B cell (primary cell): Measurements from ENCODE around the gene DPH1. TPM values are rescaled to one million over a fixed set of nuclear protein-coding genes. Genes with fewer than 3 reads are reported as not detected.
A peak's percentile ranks its signal among the peaks of the same experiment; 100 is the strongest.

Experiments used
- ATAC-seq: fragments of 200-7000 bp; cut with Tn5 transposase; one replicate; pipeline ENCODE4 v1.10.0; 2021; ENCODE audit warnings: low read depth, mild to moderate bottlenecking, moderate number of reproducible peaks, moderate library complexity
- CTCF ChIA-PET: fragments of 350-600 bp; sonication (Branson Sonifier 250); formaldehyde crosslinking; loops from one replicate; lab custom pipeline; 2021; ENCODE audit warnings: antibody characterized with exemption, inconsistent platforms; lab: Charles Lee
- POLR2A ChIA-PET: fragments of 350-600 bp; sonication (Branson Sonifier 250); formaldehyde crosslinking; loops from one replicate; lab custom pipeline; 2021; ENCODE audit warnings: antibody characterized with exemption; lab: Charles Lee
- DNase-seq: peaks from one replicate; pipeline ENCODE4 v3.0.0; 2013
- H2AFZ ChIP-seq: 2 replicates; pipeline ENCODE4 v1.6.1; 2012; ENCODE audit warnings: mild to moderate bottlenecking, low read depth, low read length; ENCODE audit not compliant: insufficient read depth, poor library complexity, severe bottlenecking
- H3K27ac ChIP-seq, 2 donors: 1 replicate in 1 of 2; 2 replicates in 1 of 2; pipeline ENCODE4 v1.5.1; 2012 to 2013; ENCODE audit warnings: low read length in 2 of 2, mild to moderate bottlenecking in 2 of 2, moderate library complexity in 1 of 2
- H3K27me3 ChIP-seq, 4 experiments: fragments of 200-600 bp in 1 of 4; sonication (generic) in 1 of 4; replicated peaks in 1 of 4; 1 replicate in 2 of 4; 2 replicates in 2 of 4; pipeline versions ENCODE4 v1.6.1 to v1.7.0; 2013 to 2016; ENCODE audit warnings: low read length in 3 of 4, mild to moderate bottlenecking in 2 of 4, mixed read lengths in 1 of 4, moderate library complexity in 1 of 4; ENCODE audit not compliant: insufficient read depth in 4 of 4, control insufficient read depth in 3 of 4; ENCODE audit errors: control extremely low read depth in 1 of 4
- H3K36me3 ChIP-seq, 2 experiments: replicated peaks in 1 of 2; 1 replicate in 1 of 2; 2 replicates in 1 of 2; pipeline versions ENCODE4 v1.6.1 to v1.7.1; 2013; ENCODE audit warnings: low read length in 1 of 2; ENCODE audit not compliant: insufficient read depth in 2 of 2, control insufficient read depth in 1 of 2; ENCODE audit errors: control extremely low read depth in 1 of 2, extremely low read depth in 1 of 2
- H3K4me1 ChIP-seq, 2 donors: fragments of 200-600 bp in 1 of 2; sonication (generic) in 1 of 2; 1 replicate in 1 of 2; 2 replicates in 1 of 2; pipeline versions ENCODE4 v1.5.1 to v1.6.1; 2013 to 2017; ENCODE audit warnings: low read length in 2 of 2; ENCODE audit not compliant: control insufficient read depth in 2 of 2, insufficient read depth in 2 of 2
- H3K4me2 ChIP-seq: replicated peaks from 2 replicates; pipeline ENCODE3; 2012; ENCODE audit warnings: mild to moderate bottlenecking, low read depth, low read length; ENCODE audit not compliant: poor library complexity, severe bottlenecking
- H3K4me3 ChIP-seq, 5 experiments: fragments of 200-600 bp in 1 of 5; sonication (generic) in 1 of 5; 1 replicate in 3 of 5; 2 replicates in 2 of 5; pipeline versions ENCODE4 v1.5.1 to v1.7.0; 2011 to 2016; ENCODE audit warnings: low read length in 4 of 5, mild to moderate bottlenecking in 4 of 5, low read depth in 2 of 5, control low read depth in 1 of 5, moderate library complexity in 1 of 5; ENCODE audit not compliant: insufficient read depth in 1 of 5; ENCODE audit errors: control extremely low read depth in 1 of 5, extremely low read depth in 1 of 5
- H3K79me2 ChIP-seq: fragments of 200-600 bp; sonication (generic); one replicate; pipeline ENCODE4 v1.6.0; 2016; ENCODE audit warnings: low read length; ENCODE audit not compliant: control insufficient read depth, insufficient read depth
- H3K9ac ChIP-seq: fragments of 200-600 bp; sonication (generic); 2 replicates; pipeline ENCODE4 v1.6.1; 2017; ENCODE audit warnings: mild to moderate bottlenecking, low read length, moderate library complexity
- H3K9me3 ChIP-seq, 3 donors: one replicate each; pipeline versions ENCODE4 v1.6.1 to v1.7.1; 2013; ENCODE audit warnings: low read length in 2 of 3; ENCODE audit not compliant: control insufficient read depth in 2 of 3, insufficient read depth in 1 of 3; ENCODE audit errors: control extremely low read depth in 1 of 3
- H4K20me1 ChIP-seq: 2 replicates; pipeline ENCODE4 v1.6.0; 2012; ENCODE audit warnings: mild to moderate bottlenecking, low read length; ENCODE audit not compliant: insufficient read depth, control insufficient read depth, poor library complexity, severe bottlenecking
- H3K27ac Mint-ChIP-seq: one replicate; pipeline ENCODE4 v1.8.0; 2021; ENCODE audit warnings: mixed read lengths
- H3K27me3 Mint-ChIP-seq: one replicate; pipeline ENCODE4 v1.8.0; 2021; ENCODE audit warnings: mixed read lengths
- H3K4me1 Mint-ChIP-seq: one replicate; pipeline ENCODE4 v1.8.0; 2021; ENCODE audit warnings: mixed read lengths
- H3K4me3 Mint-ChIP-seq: one replicate; pipeline ENCODE4 v1.8.0; 2021; ENCODE audit warnings: mixed read lengths
- H3K9me3 Mint-ChIP-seq: one replicate; pipeline ENCODE4 v1.8.0; 2022; ENCODE audit warnings: mixed read lengths; ENCODE audit not compliant: insufficient read depth
- CTCF ChIP-seq: fragments of 200-600 bp; IDR thresholded peaks from one replicate; pipeline ENCODE4 v1.8.0; 2022; ENCODE audit warnings: antibody characterized with exemption, mild to moderate bottlenecking
- EZH2 ChIP-seq: IDR thresholded peaks from 2 replicates; pipeline ENCODE4 v1.6.1; 2012; ENCODE audit warnings: borderline replicate concordance, low read depth, mild to moderate bottlenecking, moderate library complexity, low read length; ENCODE audit not compliant: insufficient read depth, poor library complexity, severe bottlenecking
- WGBS: methylation state at CpG from one replicate; pipeline ENCODE4 v1.1.5; 2013; ENCODE audit warnings: missing lambda C conversion rate; ENCODE audit not compliant: insufficient coverage; 5-methylcytosine and 5-hydroxymethylcytosine counted together
- intact Hi-C: fragments of 100-400 bp; cut with micrococcal nuclease; formaldehyde crosslinking; loops from one replicate; pipeline ENCODE4 v1.10.0; 2022
- polyA plus RNA-seq: library from polyadenylated mRNA; depleted of rRNA; stranded (reverse); fragments of >200 nt; gene quantifications from 2 replicates; pipeline ENCODE4 v1.2.3, GENCODE V29; 2012
- total RNA-seq, 2 donors: library from RNA; stranded (reverse); fragments of 120-200 nt in 1 of 2; gene quantifications; 1 replicate in 1 of 2; 2 replicates in 1 of 2; pipeline versions ENCODE4 v1.2.3 to v1.2.4, GENCODE V29; 2013 to 2022

DPH1 gene
- total and polyA plus RNA-seq, 2 donors (not counting 1 experiment from before 2014, with no cell fraction given), result 83.6 to 105 TPM

GRCh38 chr17:2082003-2082781, 52.2 kb downstream of the DPH1 start:
- Mint-ChIP-seq H3K9me3 (no peaks in the 10 kb centered on the region), H3K4me1 (peaks cover 33% of the 10 kb centered on the region), H3K27me3 (no peaks in the 10 kb centered on the region), H3K4me3 (no peak overlapping the region), H3K27ac (no peak overlapping the region)
- no peak for ATAC-seq
- WGBS, result 95% methylated on average over 8 of the region's 9 CpGs
- peaks cover 0 to 29% of the 10 kb centered on the region in 2 experiments for H3K36me3 ChIP-seq
- H3K9me3 ChIP-seq, result no peaks in the 10 kb centered on the region
- H3K79me2 ChIP-seq, result no peaks in the 10 kb centered on the region
- TF ChIP-seq CTCF (no peak), EZH2 (no peak)
- no peaks in the 10 kb centered on the region for H3K27me3 ChIP-seq
- POLR2A ChIA-PET, result no interaction called here
- DNase-seq, result no peak
- peaks cover 16 to 30% of the 10 kb centered on the region in 2 donors for H3K4me1 ChIP-seq
- H3K9ac ChIP-seq, result no peak overlapping the region
- CTCF ChIA-PET, result interaction anchor here (0.6 to 2.4 kb wide), 3 partner anchors 23 to 163 kb away, joined by 3 to 7 read pairs (median 5); no protein-coding TSS in a partner anchor
- H3K4me3 ChIP-seq, result no peak overlapping the region
- no peaks in the 10 kb centered on the region for H4K20me1 ChIP-seq
- H2AFZ ChIP-seq, result no peak overlapping the region
- H3K27ac ChIP-seq, result no peak overlapping the region
- H3K4me2 ChIP-seq, result no peak overlapping the region
- intact Hi-C loops, result loop anchor here (10.0 kb wide), 1 partner anchor 53 kb away; no protein-coding TSS in a partner anchor

DNA sequence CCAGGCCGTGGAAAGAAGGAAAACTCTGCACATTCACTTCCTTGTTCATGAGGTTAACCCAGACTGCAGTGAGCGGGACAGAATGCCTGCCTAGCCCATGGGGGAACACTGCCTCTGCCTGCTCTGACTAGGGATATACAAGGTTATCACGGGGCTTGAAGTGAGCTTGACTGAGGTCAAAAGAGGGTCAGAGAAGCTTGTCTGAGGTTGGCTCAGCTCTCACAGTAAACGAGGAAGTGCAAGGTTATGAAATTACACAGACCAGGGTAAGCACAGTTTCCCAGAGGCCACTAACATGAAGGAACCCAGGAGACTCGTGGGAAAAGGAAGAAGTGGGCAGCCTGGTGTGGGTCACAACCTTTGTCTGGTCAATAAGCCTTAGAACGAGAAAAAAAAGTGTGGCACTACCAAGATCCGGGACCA, 53.7 kb downstream of the DPH1 start:
- intact Hi-C loops, result loop anchor here (10.0 kb wide), 1 partner anchor 51 kb away; no protein-coding TSS in a partner anchor
- Histone ChIP-seq H4K20me1 (no peaks in the 10 kb centered on the region), H3K4me2 (no peak overlapping the region), H3K9me3 (no peaks in the 10 kb centered on the region), H3K27me3 (no peaks in the 10 kb centered on the region), H3K4me1 (peaks cover 30 to 44% of the 10 kb centered on the region in 2 donors), H3K79me2 (no peaks in the 10 kb centered on the region), H3K36me3 (peaks cover 0 to 28% of the 10 kb centered on the region in 2 experiments), H3K27ac (peak overlapping the region in 1 of 2 donors; percentile 9), H3K4me3 (no peak overlapping the region), H2AFZ (no peak overlapping the region), H3K9ac (no peak overlapping the region)
- ChIA-PET POLR2A (interaction anchor here (0.6 kb wide), 1 partner anchor 257 kb away, joined by 4 read pairs; no protein-coding TSS in a partner anchor), CTCF (interaction anchor here (0.9 to 2.4 kb wide), 3 partner anchors 19 to 161 kb away, joined by 3 to 7 read pairs (median 3); no protein-coding TSS in a partner anchor)
- Mint-ChIP-seq H3K27me3 (no peaks in the 10 kb centered on the region), H3K27ac (peak overlapping the region; percentile 64), H3K4me1 (peaks cover 47% of the 10 kb centered on the region), H3K9me3 (no peaks in the 10 kb centered on the region), H3K4me3 (no peak overlapping the region)
- no peak for ATAC-seq
- peak; percentile 42 for DNase-seq
- TF ChIP-seq EZH2, result no peak
- TF ChIP-seq CTCF, result no peak
- WGBS, result 21% methylated on average over 7 of the region's 7 CpGs
